DMS53 treated with DMSO at 0.1 percent for 48 hours (cell line): ENCODE measurements around the gene CXXC4.

Experiments used
- DNase-seq: peaks from one replicate; lab custom pipeline; 2025; ENCODE audit not compliant: unreplicated experiment; lab: John Stamatoyannopoulos, UW

CXXC4 gene

GRCh38 chr4:104490096-104490769 lies 4.5 kb downstream of the CXXC4 start:
- DNase-seq = peak; percentile 33

- DNase-seq = no peak
These were observed 5.0 kb downstream of the CXXC4 start for GRCh38 chr4:104489731-104490095.

GRCh38 chr4:104488151-104488550 lies 6.5 kb downstream of the CXXC4 start:
- no peak for DNase-seq

GRCh38 chr4:104486716-104487504 lies 7.8 kb downstream of the CXXC4 start:
- DNase-seq = no peak

GRCh38 chr4:104475652-104476051 lies 19.0 kb downstream of the CXXC4 start:
- DNase-seq = no peak

- DNase-seq = no peak
These were observed 21.9 kb downstream of the CXXC4 start for GRCh38 chr4:104472766-104473165.

- no peak for DNase-seq
These were observed 23.9 kb downstream of the CXXC4 start for GRCh38 chr4:104470770-104471169.

GRCh38 chr4:104469794-104470193 lies 24.9 kb downstream of the CXXC4 start:
- no peak for DNase-seq

- no peak for DNase-seq
These were observed 29.1 kb downstream of the CXXC4 start for GRCh38 chr4:104465619-104466018.

- no peak for DNase-seq
These were observed 29.5 kb downstream of the CXXC4 start for GRCh38 chr4:104465201-104465600.

GRCh38 chr4:104462641-104463040 lies 32.1 kb downstream of the CXXC4 start:
- no peak for DNase-seq

GRCh38 chr4:104457308-104457981 lies 37.2 kb downstream of the CXXC4 start:
- DNase-seq = no peak

GRCh38 chr4:104451573-104451972 lies 43.1 kb downstream of the CXXC4 start:
- no peak for DNase-seq

- DNase-seq = no peak
These were observed 45.2 kb downstream of the CXXC4 start for GRCh38 chr4:104449537-104449936.

- DNase-seq = no peak
These were observed 47.4 kb downstream of the CXXC4 start for GRCh38 chr4:104447294-104447693.

GRCh38 chr4:104446431-104447278 lies 48.0 kb downstream of the CXXC4 start:
- DNase-seq = no peak

- no peak for DNase-seq
These were observed 50.0 kb downstream of the CXXC4 start for GRCh38 chr4:104444685-104445084.

- DNase-seq = no peak
These were observed 58.2 kb downstream of the CXXC4 start for GRCh38 chr4:104436542-104436941.

- DNase-seq = peak; percentile 3
These were observed 65.4 kb downstream of the CXXC4 start for GRCh38 chr4:104429150-104429741.

- DNase-seq = no peak
These were observed 68.7 kb downstream of the CXXC4 start for GRCh38 chr4:104425948-104426347.

GRCh38 chr4:104424989-104425388 lies 69.7 kb downstream of the CXXC4 start:
- no peak for DNase-seq
